CD4-positive, alpha-beta T cell treated with Interleukin-17A for 4 hours (primary cell): ENCODE measurements around the gene DYNLT1.
"Not testable (repeated sequence)": the region's sequence is repeated elsewhere in the genome, so short reads cannot be mapped to it uniquely, and the experiment has no call there.

Experiments used
- DNase-seq: peaks from one replicate; pipeline ENCODE4 v3.0.0-alpha.2; 2020; ENCODE audit warnings: mixed read lengths

Gene DYNLT1

GRCh38 chr6:158662954-158663624 lies 18.5 kb upstream of the DYNLT1 start:
- DNase-seq, result peak; percentile 47

DNA sequence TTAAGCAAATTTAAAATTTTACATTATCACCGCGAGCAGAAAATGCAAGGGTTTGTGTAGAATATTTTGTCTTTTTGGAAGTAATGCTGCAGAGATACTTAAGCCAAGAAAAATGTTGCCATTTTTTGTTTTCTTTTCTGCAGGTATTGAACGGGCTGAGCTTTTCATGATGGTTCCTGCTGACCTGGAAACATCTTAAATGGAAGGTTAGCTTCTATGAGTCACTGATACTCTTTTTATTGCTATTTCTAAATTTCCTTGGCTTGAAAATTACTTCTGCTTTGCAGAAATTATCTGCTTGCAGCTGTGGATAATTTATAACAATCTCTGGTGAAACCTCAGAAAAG lies 18.0 kb upstream of the DYNLT1 start:
- DNase-seq, result no peak

- no peak for DNase-seq
Observed at GRCh38 chr6:158661156-158661685, 16.7 kb upstream of the DYNLT1 start.

- peak; percentile 71 for DNase-seq
Observed at GRCh38 chr6:158660333-158660754, 15.8 kb upstream of the DYNLT1 start.

DNA sequence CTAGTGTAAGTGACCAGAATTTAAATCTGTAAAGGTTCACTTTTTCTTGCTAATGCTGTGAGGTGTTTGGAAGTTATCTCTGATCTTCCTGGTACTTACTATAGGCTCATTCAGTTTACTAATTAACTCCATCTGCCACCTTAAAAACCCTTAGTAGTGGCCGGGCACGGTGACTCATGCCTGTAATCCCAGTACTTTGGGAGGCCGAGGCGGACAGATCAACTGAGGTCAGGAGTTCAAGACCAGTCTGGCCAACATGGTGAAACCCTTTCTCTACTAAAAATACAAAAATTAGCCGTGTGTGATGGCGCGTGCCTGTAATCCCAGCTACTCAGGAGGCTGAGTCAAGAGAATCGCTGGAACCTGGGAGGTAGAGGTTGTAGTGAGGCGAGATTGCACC lies 12.4 kb upstream of the DYNLT1 start:
- not testable (repeated sequence) for DNase-seq

DNA sequence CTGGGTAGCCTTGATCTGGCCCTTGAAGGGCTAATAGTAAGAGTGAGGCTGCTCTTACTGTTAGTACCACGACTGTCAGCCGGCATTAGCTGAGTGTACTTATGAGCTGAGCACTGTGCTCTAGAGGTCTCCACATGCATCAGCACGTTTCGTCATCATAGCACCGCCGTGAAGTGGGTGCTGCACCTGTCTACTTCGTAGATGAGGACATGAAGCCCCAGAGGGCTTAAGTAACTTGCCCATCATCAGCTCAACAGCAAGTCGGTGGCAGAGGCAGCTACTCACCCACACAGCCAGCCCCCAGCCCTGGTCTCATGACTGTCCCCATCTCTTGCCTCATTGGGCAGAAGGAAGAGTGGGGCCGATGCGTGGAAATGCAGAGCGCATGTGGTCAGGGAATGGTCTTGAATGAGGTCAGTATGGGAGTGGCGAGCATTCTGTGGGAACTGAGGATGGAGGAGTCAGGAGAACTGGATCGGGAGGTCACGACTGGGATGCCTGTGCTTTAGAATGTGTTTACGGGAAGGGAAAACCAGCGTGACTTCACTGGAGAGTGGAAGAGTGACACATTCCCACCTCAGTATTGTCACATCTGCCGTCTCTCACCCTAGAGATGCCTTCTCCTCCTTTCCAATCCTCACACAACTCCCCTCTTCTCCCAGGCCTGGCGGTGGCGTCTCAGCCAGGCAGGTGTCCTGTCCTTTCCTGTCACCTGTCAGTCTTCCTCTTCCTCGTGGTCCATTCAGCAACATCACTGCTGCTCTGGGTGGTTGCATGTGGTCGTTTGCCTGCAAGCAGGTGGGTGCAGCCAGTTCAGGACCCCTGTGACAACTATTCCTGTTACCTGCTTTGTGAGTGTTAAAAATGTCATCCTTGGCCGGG lies 11.3 kb upstream of the DYNLT1 start:
- no peak for DNase-seq

DNA sequence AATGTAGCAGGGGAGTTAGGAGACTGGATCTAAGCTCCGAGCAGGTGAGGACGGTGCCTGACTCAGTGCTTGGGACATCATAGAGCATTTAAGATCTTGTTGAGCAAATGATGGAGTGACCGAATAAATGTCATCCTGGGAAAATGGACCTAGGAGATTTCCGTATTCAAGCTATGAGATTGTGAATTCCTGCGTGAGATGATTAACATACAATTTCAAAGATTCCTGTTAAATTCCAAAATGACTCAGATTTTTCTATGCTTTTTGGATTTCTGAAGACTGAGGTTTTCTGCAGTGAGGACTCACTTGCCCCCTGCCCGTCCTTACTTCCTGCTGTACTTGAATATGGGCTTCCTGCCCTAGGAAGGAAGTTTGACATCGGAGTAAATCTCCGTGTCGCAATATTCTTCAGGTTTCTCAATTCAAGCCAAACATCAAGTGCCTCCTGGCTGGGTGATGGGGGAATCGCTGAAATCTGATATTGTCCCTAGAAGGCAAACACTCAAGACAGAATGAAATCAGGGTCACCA lies 10.5 kb upstream of the DYNLT1 start:
- peak; percentile 37 for DNase-seq

DNA sequence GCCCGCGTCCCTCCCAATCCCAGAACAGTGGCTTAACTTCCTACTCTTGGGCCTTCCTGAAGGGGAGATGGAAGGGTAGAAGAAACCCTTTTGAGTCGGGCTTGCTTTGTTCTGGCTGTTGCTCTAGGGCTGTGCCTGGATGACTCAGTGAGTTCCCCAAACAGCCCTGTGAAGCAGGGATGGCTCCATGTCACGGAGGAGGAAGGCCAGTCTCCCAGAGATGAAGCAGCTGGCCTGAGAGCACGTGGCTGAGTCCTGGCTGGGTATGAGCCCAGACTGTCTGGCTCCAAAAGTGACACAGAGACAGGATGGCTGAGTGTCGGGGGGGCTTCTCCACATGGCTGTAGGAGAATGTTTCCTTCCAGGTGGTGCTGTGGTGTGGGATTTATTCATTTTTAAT lies 10.0 kb upstream of the DYNLT1 start:
- peak; percentile 32 for DNase-seq

- peak; percentile 88 for DNase-seq
Observed at GRCh38 chr6:158653577-158654354, 9.2 kb upstream of the DYNLT1 start.

DNA sequence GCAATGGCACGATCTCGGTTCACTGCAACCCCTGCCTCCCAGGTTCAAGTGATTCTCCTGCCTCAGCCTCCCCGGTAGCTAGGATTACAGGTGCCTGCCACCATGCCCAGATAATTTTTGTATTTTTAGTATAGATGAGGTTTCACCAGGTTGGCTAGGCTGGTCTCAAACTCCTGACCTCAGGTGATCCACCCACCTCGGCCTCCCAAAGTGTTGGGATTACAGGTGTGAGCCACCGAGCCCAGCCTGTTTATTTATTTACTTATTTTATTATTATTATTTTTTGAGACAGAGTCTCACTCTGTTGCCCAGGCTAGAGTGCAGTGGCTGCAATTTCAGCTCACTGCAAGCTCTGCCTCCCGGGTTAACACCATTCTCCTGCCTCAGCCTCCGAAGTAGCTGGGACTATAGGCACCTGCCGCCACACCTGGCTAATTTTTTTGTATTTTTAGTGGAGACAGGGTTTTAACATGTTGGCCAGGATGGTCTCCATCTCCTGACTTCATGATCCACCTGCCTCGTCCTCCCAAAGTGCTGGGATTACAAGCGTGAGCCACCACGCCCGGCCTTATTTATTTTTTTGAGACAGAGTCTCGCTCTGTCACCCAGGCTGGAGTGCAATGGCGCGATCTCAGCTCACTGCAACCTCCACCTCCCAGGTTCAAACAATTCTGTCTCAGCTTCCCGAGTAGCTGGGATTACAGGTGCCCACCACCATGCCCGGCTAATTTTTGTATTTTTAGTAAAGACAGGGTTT lies 7.6 kb upstream of the DYNLT1 start:
- not testable (repeated sequence) for DNase-seq

- DNase-seq, result peak; percentile 73
Observed at GRCh38 chr6:158649289-158650143, 5.0 kb upstream of the DYNLT1 start, which contains the start of gene SYTL3. SYTL3 (plus strand) TSS chr6:158650054; CDS start chr6:158663269, 13,215 bp downstream.

DNA sequence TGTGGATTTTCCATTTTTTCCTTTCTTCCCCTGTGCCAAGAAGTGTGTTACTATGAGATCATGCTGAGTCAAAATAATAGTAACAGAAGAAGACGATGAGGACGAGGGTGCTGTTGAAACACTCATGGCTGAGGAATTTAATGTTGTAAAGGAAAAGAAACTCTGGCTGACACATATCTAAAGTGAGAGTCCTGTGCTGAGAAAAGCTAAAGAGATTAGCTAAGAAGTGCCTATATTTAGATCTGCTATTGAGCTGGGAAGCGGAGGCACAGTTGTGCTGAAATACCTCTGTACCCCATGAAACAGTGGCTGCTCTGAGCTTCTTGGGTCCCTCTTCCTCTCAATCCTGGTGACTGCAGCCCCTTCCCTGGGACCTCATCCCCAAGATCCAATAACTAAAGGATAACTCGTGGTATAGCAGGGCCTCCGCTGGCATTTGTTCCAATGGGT lies 4.2 kb upstream of the DYNLT1 start:
- no peak for DNase-seq

GRCh38 chr6:158647501-158647900 lies 3.0 kb upstream of the DYNLT1 start:
- DNase-seq, result no peak

GRCh38 chr6:158646023-158646910 lies 1.7 kb upstream of the DYNLT1 start:
- no peak for DNase-seq

- no peak for DNase-seq
Observed at GRCh38 chr6:158645064-158646022, 800 bp upstream of the DYNLT1 start.

GRCh38 chr6:158643836-158644230 lies 710 bp downstream of the DYNLT1 start:
- DNase-seq, result no peak

DNA sequence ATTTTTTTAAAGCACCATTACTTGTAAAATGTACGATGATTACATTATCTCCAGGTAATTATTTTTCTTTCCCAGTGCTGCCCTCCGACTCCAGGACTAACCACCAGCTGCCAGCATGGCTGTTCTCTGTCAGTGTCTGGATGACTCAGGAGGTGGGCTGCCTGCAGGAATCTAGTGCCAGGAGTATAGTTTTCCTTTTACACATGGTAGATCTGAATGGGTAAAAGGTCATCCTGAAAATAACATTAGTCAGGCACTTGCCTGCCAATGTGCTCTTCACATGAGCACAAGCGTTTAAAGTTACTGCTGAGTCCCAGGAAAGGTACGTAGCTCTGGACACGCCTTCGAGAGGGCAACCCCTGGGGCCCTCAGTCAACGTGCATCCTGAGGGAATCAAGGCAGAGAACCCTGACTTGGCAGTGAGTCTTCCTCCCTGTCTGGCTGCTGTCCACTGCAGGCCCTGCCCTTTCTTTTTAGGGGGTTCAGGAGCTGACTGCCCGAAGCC lies 2.4 kb downstream of the DYNLT1 start:
- no peak for DNase-seq

- no peak for DNase-seq
Observed at GRCh38 chr6:158640519-158640918, 4.0 kb downstream of the DYNLT1 start.
